HG02973 (cell line): ENCODE measurements around the gene TRIP12.
"Not testable (repeated sequence)": the region's sequence is repeated elsewhere in the genome, so short reads cannot be mapped to it uniquely, and the experiment has no call there.

Experiments
- ATAC-seq: cut with Tn5 transposase; IDR thresholded peaks from one replicate; pipeline ENCODE4 v1.9.1; 2021; ENCODE audit warnings: moderate library complexity; ENCODE audit not compliant: unreplicated experiment

Gene TRIP12

DNA sequence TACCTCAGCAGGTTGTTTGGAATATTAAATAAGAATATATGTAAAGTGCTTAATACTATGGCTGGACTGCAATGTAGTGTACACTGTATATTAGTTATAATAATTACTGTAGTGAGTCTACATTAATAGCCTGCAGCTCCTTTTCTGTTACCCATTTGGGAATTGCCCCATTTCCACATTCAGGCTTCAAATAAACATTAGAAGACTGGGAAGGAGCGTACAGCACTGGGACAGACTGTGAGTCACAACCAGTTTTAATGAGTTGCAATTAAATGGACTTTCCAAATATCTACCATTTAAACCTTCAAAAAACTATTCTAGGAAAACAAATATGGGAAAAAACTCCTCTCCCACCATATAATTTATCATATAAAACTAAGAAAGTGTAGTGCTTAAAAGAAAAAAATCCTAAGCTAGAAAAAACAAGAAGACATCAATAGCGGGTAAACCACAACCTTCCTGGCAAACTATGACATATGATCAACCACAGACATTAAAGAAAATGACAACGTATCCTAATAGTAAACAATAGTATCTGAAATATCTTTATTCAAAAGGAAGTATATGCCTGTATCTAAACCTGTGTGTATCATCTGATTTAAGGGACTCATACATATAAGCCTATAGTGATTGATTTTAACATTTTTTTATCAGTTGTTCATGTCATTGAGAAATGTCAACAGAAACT is 86.1 kb downstream of the TRIP12 start:
- no peak for ATAC-seq

GRCh38 chr2:229834368-229834767 is 87.4 kb downstream of the TRIP12 start:
- ATAC-seq: not testable (repeated sequence)

GRCh38 chr2:229832510-229832898 is 89.3 kb downstream of the TRIP12 start:
- peak; percentile 74 for ATAC-seq

DNA sequence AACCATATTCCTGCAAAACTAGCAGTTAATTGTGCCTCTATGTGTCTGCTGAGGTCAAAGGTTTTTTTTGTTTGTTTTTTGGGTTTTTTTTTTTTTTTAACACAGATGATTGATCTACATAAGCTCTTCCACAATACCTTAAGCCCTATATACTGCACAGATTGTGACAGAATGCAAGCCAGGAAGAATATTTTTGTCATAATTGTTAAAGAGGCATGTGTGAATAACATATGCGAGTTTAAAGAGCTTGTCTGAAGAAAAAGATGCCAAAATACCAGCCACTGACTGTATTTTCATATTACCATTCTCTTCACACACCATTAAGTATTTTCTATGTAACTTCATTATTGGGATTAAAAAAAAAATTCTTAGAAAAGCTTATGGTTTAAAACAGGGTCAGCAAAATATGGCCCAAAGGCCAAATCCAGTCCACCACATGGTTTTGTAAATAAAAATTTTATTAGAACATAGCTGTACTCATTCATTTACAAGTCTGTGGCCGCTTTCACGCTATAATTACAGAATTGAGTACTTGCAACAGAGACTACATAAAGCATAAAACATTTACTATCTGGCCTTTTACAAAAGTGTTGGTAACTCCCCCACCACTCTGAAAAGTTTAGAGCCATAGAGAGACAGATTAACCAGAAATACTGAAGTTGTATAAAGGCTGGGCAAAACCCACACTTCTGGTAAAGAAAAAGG is 89.9 kb downstream of the TRIP12 start:
- peak; percentile 10 for ATAC-seq

GRCh38 chr2:229825476-229825875 is 96.3 kb downstream of the TRIP12 start:
- ATAC-seq: no peak

- ATAC-seq: no peak
These were observed 100.5 kb downstream of the TRIP12 start for GRCh38 chr2:229821316-229821715.

DNA sequence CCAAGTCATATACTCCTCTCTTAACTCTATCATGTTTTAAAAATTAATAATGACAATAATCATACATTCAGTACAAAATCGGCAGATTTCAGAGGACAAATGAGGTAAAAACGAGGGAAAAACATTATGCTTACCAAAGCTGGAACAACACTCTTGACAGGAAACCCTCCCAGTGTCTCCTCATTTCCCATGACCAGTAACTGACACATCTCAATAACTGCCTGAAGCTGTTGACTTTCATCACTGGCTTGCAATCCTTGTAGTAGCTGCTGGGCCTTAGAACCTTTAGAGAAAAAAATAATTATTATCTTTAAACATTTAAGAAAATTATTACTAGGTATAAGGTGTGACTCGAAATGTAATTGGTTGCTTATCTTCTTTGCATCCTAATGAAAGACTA is 103.6 kb downstream of the TRIP12 start:
- no peak for ATAC-seq

- no peak for ATAC-seq
These were observed 106.0 kb downstream of the TRIP12 start for GRCh38 chr2:229815858-229816257.

- no peak for ATAC-seq
These were observed 106.5 kb downstream of the TRIP12 start for GRCh38 chr2:229815342-229815741.

- no peak for ATAC-seq
These were observed 111.0 kb downstream of the TRIP12 start for GRCh38 chr2:229810786-229811185.

DNA sequence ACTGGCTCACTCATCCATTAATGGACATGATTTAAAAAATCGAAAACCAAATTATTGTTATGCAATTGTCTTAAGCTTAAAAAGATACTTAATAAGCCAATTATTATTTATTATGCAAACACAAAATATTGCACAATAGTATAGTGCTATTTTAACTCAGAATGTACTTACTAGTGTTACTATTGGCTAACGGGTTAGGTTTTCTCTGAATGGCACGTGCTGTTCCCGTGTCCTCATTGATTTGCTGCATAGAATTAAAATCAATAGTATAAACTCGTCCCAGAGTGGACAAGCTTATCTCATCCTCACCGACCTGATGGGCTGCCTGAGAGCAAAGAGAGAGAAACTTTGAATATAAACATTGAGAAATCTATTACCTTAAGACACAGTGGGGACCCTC is 116.2 kb downstream of the TRIP12 start:
- ATAC-seq: no peak

DNA sequence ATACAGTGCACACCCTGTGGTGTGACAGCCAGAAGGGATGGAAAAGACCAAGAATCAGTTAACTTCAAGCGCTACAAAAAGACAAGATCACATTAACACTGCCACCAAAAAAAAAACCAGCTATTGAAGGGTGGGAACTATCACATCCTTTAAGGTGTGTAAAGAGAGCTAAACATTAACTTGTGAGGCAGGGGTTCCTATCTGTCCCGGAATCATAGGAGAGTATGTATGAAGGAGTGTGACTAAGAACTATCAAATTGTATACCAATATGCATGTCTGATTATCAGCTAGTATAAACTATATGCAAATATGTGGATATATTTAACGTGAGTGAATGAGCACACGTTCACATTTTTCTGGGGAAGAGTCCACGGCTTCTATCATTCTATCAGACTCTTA is 119.0 kb downstream of the TRIP12 start:
- no peak for ATAC-seq

- ATAC-seq: peak; percentile 62
These were observed 120.6 kb downstream of the TRIP12 start for GRCh38 chr2:229800997-229801754.

DNA sequence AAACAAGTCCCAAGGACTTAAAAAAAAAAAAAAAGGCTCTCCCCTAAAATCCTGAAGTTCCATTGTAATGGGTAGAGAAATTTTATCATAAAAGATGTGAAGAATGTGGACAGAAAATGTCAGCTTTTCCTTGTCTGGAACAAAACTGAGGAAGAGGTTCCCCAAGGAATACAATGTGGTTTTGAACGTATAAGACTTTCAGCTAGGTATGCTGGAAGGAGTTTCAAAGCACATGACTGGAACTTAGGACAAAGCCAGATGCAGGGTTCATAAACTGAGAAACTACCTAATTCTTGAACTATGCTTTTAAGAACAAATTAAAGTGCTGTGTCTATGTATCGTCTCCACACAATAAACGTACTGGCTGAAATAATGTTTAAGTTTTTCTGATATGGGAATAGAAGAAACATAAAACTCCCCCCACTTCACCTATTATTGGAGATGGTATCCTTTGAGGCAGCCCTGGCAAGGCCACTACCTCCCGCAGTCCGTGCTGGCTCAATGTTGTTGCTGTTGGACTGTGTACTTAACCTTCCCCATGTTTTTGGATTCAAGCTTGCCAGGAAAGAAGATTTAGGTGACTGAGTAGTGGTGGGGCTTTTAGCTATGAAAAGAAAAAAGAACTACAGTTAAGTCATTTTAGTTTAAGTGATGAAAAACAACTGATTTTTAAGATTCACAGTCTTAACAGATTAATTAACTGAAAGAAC is 123.2 kb downstream of the TRIP12 start:
- ATAC-seq: no peak

DNA sequence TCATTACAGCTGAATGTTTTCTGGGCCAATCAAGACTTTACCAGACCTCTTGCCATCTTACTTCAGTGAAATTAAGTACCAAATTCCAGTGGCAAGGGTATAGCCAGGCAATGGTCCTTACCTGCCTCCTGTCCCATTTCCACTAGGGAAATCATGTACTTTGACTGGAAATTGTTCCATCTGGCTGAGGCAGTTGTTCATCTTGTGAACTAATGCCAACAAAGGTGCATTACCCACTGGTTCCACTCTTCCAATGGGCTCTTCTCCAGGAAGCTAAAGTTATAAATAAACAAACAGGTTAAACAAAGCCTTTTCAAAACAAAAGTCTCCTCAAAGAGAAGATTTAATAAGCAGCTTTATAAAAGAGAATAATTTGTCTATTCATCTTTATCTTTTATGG is 126.8 kb downstream of the TRIP12 start:
- ATAC-seq: no peak

- no peak for ATAC-seq
These were observed 127.2 kb downstream of the TRIP12 start for GRCh38 chr2:229794636-229795035.

DNA sequence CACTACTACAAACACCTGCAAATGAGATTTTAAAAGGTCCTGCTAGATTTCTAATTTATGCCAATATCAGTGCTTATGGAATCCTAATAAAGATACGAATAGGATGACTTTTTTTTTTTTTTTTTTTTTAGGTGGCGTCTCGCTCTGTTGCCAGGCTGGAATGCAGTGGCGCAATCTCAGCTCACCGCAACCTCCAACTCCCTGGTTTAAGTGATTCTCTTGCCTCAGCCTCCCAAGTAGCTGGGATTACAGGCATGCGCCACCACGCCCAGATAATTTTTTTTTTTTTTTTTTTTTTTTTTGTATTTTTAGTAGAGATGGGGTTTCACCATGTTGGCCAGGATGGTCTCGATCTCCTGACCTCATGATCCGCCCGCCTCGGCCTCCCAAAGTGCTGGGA is 135.5 kb downstream of the TRIP12 start:
- not testable (repeated sequence) for ATAC-seq

DNA sequence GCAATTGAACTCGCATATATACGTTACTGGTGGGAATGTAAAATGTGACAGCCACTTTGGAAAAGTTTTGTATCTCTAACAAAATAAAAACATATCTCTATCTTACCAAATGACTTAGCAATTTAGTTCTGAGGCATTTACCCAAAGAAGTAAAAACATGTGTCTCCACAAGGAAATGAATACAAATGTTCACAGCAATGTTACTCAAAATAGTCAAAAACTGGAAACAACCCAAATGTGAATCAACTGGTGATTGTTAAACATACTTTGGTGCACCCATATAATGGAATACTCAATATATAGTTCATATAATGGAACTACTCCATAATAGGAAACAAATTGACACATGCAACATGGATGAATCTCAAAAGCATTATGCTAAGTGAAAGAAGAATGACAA is 137.0 kb downstream of the TRIP12 start:
- ATAC-seq: no peak

DNA sequence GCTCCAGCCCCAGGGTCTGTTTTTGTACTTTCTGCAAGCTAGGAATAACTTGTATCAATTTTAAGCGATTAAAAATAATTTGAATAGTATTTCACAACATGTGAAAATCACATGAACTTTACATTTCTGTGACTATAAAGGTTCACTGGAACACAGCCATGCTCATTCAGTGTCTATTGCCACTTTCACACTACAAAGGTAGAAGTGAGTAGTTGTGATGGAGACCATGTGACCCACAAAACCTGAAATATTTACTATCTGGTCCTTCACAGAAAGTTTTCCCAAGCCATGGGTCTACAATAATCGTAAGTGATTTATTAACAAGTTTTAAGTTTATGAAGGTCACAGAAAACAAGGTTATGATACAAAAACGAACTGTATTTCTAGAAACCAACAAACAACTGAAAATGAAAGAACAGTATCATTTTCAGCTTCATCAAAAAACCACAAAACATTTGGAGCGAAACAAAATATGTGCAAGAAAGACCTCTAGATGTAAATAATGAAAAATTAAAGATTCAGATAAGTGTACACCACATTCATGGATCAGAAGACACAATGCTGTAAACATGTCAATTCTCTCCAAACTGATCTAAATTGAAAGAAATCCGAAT is 138.6 kb downstream of the TRIP12 start:
- peak; percentile 45 for ATAC-seq

- peak; percentile 44 for ATAC-seq
These were observed 140.7 kb downstream of the TRIP12 start for GRCh38 chr2:229780856-229781773.
